ENCODE measurements around the gene CRYBB3.

GRCh38 chr22:25160120-25160996, 39.3 kb upstream of the CRYBB3 start:
- TF ChIP-seq CTCF (conservative IDR thresholded peaks at IDR 0.05 in 1 of 2, IDR thresholded peaks at IDR 0.05 in 1 of 2; ENCODE audit: extremely low read depth in 1 of 2, insufficient read depth in 1 of 2, low read depth in 1 of 2, low read length in 2 of 2) (no peak), EZH2 (IDR thresholded peaks at IDR 0.05; ENCODE audit: borderline replicate concordance, low read length) (no peak)
